ENCODE data around the gene CUZD1. TPM values are rescaled to one million over a fixed set of nuclear protein-coding genes. Genes with fewer than 3 reads are reported as not detected.

The CUZD1 gene
- total RNA-seq, 1 experiment from 2014 or later, result 2.1 TPM

DNA sequence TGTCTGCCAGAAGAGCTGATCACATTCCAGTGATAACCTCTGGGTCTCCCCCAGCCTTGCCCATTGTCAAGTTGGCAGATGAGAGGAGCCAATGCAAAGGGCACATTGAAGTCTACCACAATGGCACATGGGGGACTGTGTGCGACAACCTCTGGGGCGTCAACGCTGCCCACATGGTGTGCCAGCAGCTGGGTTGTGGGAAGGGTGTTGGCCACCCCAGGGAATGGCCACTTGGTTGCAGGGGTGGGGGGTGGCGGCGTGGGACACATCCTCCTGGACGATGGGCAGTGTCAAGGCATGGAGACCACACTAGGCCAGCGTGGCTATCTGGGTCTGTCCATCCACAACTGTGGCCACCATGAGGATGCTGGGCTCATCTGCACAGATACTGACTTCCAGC, 43.4 kb downstream of the CUZD1 start:
- CTCF ChIA-PET, result no interaction called here

DNA sequence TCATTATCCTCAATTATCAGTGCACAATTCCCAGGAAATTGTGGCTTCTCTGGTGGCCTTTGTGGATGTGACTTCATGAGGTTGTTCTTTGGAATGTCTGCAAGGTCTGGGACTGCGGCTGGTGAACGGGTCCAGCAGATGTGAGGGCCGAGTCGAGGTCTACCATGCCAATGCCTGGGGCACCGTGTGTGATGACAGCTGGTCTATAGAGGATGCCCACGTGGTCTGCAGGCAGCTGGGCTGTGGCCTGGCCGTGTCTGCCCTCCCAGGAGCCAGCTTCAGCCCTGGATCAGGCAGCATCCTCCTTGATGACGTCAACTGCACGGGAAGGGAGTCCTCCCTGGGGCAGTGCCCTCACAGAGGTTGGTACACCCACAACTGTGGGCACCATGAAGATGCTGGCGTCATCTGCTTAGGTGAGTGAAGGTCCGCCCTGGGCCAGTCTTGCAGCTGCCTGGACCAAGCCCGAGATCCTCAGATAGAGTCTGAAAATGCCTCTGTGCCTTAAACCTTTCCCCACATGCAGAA, 46.9 kb downstream of the CUZD1 start:
- Histone ChIP-seq H3K27me3 (replicated peaks; ENCODE audit: insufficient read depth, low read depth, low read length, poor library complexity) (peaks cover 28% of the 10 kb centered on the region), H3K4me3 (ENCODE audit: low read depth, low read length, poor library complexity, severe bottlenecking) (no peak overlapping the region), H3K4me1 (ENCODE audit: insufficient read depth, low read length, poor library complexity, severe bottlenecking) (no peaks in the 10 kb centered on the region), H3K9me3 (ENCODE audit: low read depth, low read length, poor library complexity, severe bottlenecking) (no peaks in the 10 kb centered on the region), H3K27ac (ENCODE audit: low read depth, low read length, poor library complexity, severe bottlenecking) (no peak overlapping the region), H3K36me3 (ENCODE audit: insufficient read depth, low read length, poor library complexity, severe bottlenecking) (no peaks in the 10 kb centered on the region)
- no peak for TF ChIP-seq EZH2 (IDR thresholded peaks at IDR 0.05; ENCODE audit: borderline replicate concordance, low read depth, low read length, poor library complexity, severe bottlenecking)
- TF ChIP-seq, protein P1, sequence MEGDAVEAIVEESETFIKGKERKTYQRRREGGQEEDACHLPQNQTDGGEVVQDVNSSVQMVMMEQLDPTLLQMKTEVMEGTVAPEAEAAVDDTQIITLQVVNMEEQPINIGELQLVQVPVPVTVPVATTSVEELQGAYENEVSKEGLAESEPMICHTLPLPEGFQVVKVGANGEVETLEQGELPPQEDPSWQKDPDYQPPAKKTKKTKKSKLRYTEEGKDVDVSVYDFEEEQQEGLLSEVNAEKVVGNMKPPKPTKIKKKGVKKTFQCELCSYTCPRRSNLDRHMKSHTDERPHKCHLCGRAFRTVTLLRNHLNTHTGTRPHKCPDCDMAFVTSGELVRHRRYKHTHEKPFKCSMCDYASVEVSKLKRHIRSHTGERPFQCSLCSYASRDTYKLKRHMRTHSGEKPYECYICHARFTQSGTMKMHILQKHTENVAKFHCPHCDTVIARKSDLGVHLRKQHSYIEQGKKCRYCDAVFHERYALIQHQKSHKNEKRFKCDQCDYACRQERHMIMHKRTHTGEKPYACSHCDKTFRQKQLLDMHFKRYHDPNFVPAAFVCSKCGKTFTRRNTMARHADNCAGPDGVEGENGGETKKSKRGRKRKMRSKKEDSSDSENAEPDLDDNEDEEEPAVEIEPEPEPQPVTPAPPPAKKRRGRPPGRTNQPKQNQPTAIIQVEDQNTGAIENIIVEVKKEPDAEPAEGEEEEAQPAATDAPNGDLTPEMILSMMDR (conservative IDR thresholded peaks at IDR 0.05; ENCODE audit: low read depth, low read length), result no peak
- ChIA-PET POLR2A (ENCODE audit: low non-redundant PET) (no interaction called here), CTCF (no interaction called here)
- BruUV-seq (replicated peaks), result no TSS peak
- no peak for DNase-seq (ENCODE audit: low spot score)
- intact Hi-C loops (cut with micrococcal nuclease; ENCODE audit: unreplicated experiment), result no loop called here

More for the DNA sequence above, 43.4 kb downstream of the CUZD1 start:
- no peak overlapping the region for H3K27ac ChIP-seq (ENCODE audit: low read depth, low read length, poor library complexity, severe bottlenecking)
- no peaks in the 10 kb centered on the region for H3K4me1 ChIP-seq (ENCODE audit: insufficient read depth, low read length, poor library complexity, severe bottlenecking)
- no TSS peak for BruUV-seq (replicated peaks)
- TF ChIP-seq, protein P1 (conservative IDR thresholded peaks at IDR 0.05; ENCODE audit: low read depth, low read length), result no peak
- no peak for TF ChIP-seq EZH2 (IDR thresholded peaks at IDR 0.05; ENCODE audit: borderline replicate concordance, low read depth, low read length, poor library complexity, severe bottlenecking)
- no peaks in the 10 kb centered on the region for H3K36me3 ChIP-seq (ENCODE audit: insufficient read depth, low read length, poor library complexity, severe bottlenecking)
- no peak for DNase-seq (ENCODE audit: low spot score)
- no peaks in the 10 kb centered on the region for H3K9me3 ChIP-seq (ENCODE audit: low read depth, low read length, poor library complexity, severe bottlenecking)
- no peak overlapping the region for H3K4me3 ChIP-seq (ENCODE audit: low read depth, low read length, poor library complexity, severe bottlenecking)
- POLR2A ChIA-PET (ENCODE audit: low non-redundant PET), result no interaction called here
- intact Hi-C loops (cut with micrococcal nuclease; ENCODE audit: unreplicated experiment), result no loop called here
- peaks cover 21% of the 10 kb centered on the region for H3K27me3 ChIP-seq (replicated peaks; ENCODE audit: insufficient read depth, low read depth, low read length, poor library complexity)

DNA sequence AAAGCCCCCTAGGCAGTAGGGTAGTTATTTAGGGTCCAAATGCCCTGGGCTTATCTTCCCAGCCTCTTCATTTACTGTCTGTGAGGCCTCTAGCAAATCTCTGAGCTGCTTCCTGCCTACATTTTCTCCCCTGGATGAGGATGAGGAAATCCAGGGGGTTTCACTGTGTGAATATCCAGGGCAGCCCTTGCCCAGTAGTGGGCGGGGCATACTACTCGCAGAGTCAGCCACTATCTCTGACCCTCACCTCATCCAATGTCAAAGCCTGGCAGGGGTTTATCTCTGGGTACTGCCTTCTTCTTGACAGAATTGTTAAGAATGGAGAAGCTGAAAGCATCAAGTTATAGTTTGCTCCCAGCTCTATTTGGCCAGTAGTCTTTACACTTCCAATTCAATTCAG, 48.9 kb downstream of the CUZD1 start:
- no peaks in the 10 kb centered on the region for H3K36me3 ChIP-seq (ENCODE audit: insufficient read depth, low read length, poor library complexity, severe bottlenecking)
- no peak overlapping the region for H3K4me3 ChIP-seq (ENCODE audit: low read depth, low read length, poor library complexity, severe bottlenecking)
- H3K4me1 ChIP-seq (ENCODE audit: insufficient read depth, low read length, poor library complexity, severe bottlenecking), result no peaks in the 10 kb centered on the region
- H3K9me3 ChIP-seq (ENCODE audit: low read depth, low read length, poor library complexity, severe bottlenecking), result no peaks in the 10 kb centered on the region
- DNase-seq (ENCODE audit: low spot score), result no peak
- POLR2A ChIA-PET (ENCODE audit: low non-redundant PET), result no interaction called here
- intact Hi-C loops (cut with micrococcal nuclease; ENCODE audit: unreplicated experiment), result no loop called here
- peaks cover 45% of the 10 kb centered on the region for H3K27me3 ChIP-seq (replicated peaks; ENCODE audit: insufficient read depth, low read depth, low read length, poor library complexity)
- TF ChIP-seq, protein P1 (conservative IDR thresholded peaks at IDR 0.05; ENCODE audit: low read depth, low read length), result no peak
- no peak for TF ChIP-seq EZH2 (IDR thresholded peaks at IDR 0.05; ENCODE audit: borderline replicate concordance, low read depth, low read length, poor library complexity, severe bottlenecking)
- BruUV-seq (replicated peaks), result no TSS peak
- H3K27ac ChIP-seq (ENCODE audit: low read depth, low read length, poor library complexity, severe bottlenecking), result no peak overlapping the region
- CTCF ChIA-PET, result no interaction called here
